ENCODE results near the gene RPS19.

RPS19 gene

DNA sequence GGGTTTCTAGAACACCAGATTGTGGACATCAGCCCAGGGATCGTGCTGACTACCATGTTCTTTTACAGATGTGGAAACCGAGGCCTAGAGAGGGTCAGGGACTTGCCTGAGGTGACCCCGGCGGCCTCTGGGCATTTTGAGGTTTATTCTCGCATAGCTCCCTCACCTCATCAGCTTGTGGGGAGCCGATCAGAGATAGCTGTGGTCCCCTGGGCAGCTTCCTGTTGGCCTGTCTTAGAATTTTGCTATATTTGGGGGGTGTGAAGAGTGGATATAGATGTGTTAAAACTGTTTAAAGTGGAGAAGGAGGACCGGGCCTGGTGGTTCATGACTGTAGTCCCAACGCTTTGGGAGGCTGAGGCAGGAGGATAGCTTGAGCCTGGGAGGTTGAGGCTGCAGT is 29.8 kb downstream of the RPS19 start:
- Histone ChIP-seq H3K9me3 (ENCODE audit: low read length) (no peaks in the 10 kb centered on the region), H3K36me3 (ENCODE audit: insufficient read depth, low read length) (peaks cover 44% of the 10 kb centered on the region), H4K20me1 (ENCODE audit: insufficient read depth, low read length) (no peaks in the 10 kb centered on the region), H3K4me3 (ENCODE audit: low read depth, low read length, poor library complexity, severe bottlenecking) (no peak overlapping the region), H3K79me2 (ENCODE audit: insufficient read depth, low read length) (peaks cover 4% of the 10 kb centered on the region), H3K4me1 (ENCODE audit: insufficient read depth, low read length, severe bottlenecking) (peaks cover 34% of the 10 kb centered on the region), H3K9ac (ENCODE audit: low read length) (no peak overlapping the region), H3F3A (ENCODE audit: insufficient read depth, low read length) (no peaks in the 10 kb centered on the region), H3K27ac (ENCODE audit: low read depth, low read length, poor library complexity, severe bottlenecking) (no peak overlapping the region), H3K27me3 (ENCODE audit: insufficient read depth, low read length) (no peaks in the 10 kb centered on the region), H2AFZ (ENCODE audit: low read length) (no peak overlapping the region), H3K4me2 (ENCODE audit: low read length) (no peak overlapping the region), H3K9me2 (ENCODE audit: low read depth, low read length) (no peaks in the 10 kb centered on the region)
- TF ChIP-seq, protein P1, sequence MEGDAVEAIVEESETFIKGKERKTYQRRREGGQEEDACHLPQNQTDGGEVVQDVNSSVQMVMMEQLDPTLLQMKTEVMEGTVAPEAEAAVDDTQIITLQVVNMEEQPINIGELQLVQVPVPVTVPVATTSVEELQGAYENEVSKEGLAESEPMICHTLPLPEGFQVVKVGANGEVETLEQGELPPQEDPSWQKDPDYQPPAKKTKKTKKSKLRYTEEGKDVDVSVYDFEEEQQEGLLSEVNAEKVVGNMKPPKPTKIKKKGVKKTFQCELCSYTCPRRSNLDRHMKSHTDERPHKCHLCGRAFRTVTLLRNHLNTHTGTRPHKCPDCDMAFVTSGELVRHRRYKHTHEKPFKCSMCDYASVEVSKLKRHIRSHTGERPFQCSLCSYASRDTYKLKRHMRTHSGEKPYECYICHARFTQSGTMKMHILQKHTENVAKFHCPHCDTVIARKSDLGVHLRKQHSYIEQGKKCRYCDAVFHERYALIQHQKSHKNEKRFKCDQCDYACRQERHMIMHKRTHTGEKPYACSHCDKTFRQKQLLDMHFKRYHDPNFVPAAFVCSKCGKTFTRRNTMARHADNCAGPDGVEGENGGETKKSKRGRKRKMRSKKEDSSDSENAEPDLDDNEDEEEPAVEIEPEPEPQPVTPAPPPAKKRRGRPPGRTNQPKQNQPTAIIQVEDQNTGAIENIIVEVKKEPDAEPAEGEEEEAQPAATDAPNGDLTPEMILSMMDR (IDR thresholded peaks at IDR 0.05; ENCODE audit: low read length), result no peak
- TF ChIP-seq EZH2 (IDR thresholded peaks at IDR 0.05; ENCODE audit: borderline replicate concordance, low read length), result no peak

DNA sequence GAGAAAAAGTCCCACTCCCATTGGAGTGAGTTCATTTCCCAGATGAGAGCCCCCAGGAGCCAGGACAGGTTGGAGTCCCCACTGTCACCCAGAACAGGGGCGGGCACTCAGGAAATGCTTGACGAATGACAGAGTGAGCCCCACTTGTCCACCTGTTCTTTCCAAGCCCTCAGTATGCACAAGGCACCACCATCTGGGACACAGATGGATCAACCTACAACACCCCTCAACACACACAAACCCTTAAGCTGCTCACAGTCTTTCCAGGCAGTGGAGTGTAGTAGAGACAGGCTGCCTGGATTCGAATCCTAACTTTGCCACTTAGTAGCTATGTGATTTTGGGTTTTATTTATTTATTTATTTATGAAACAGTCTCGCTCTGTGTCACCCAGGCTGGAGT is 30.9 kb downstream of the RPS19 start:
- Histone ChIP-seq H3K79me2 (ENCODE audit: insufficient read depth, low read length) (no peaks in the 10 kb centered on the region), H3K27me3 (ENCODE audit: insufficient read depth, low read length) (no peaks in the 10 kb centered on the region), H3K4me2 (ENCODE audit: low read length) (no peak overlapping the region), H3K36me3 (ENCODE audit: insufficient read depth, low read length) (peaks cover 54% of the 10 kb centered on the region), H4K20me1 (ENCODE audit: insufficient read depth, low read length) (no peaks in the 10 kb centered on the region), H2AFZ (ENCODE audit: low read length) (no peak overlapping the region), H3K9me3 (ENCODE audit: low read length) (no peaks in the 10 kb centered on the region), H3F3A (ENCODE audit: insufficient read depth, low read length) (no peaks in the 10 kb centered on the region), H3K27ac (ENCODE audit: low read depth, low read length, poor library complexity, severe bottlenecking) (no peak overlapping the region), H3K9me2 (ENCODE audit: low read depth, low read length) (no peaks in the 10 kb centered on the region), H3K4me3 (ENCODE audit: low read depth, low read length, poor library complexity, severe bottlenecking) (no peak overlapping the region), H3K9ac (ENCODE audit: low read length) (no peak overlapping the region), H3K4me1 (ENCODE audit: insufficient read depth, low read length, severe bottlenecking) (peaks cover 23% of the 10 kb centered on the region)
- TF ChIP-seq, protein P1 (IDR thresholded peaks at IDR 0.05; ENCODE audit: low read length), result no peak
- no peak for TF ChIP-seq EZH2 (IDR thresholded peaks at IDR 0.05; ENCODE audit: borderline replicate concordance, low read length)

DNA sequence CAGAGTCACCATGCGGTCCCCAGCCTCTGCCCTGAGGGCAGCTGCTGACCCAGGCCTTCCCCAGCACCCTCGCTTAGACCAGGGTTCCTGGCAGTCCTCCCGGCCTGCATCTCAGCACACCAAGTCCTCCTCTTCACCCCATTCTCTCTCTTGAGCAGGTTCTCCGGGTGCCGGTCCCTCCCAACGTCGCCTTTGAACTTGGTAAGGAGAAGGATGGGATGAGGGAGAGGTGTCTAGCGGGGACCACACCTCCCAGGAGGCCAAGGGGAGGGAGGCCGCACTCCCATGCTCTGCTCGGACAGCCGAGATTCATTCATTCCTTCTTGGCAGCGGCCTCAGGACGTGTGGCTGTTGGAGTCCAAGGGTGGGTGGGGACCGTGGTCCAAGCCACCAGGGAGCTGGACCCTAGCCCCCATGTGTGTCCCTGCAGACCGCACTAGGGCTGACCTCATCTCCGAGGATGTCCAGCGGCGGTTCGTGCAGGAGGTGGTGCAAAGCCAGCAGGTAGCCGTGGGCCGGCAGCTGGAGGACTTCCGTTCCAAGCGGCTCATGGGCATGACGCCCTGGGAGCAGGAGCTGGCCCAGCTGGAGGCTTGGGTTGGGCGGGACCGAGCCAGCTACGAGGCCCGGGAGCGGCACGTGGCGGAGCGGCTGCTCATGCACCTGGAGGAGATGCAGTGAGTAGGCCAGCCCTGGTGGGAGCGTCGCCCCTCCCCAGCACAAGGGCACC is 32.3 kb downstream of the RPS19 start:
- no peak overlapping the region for H3K4me2 ChIP-seq (ENCODE audit: low read length)
- H4K20me1 ChIP-seq (ENCODE audit: insufficient read depth, low read length), result no peaks in the 10 kb centered on the region
- H3K4me3 ChIP-seq (ENCODE audit: low read depth, low read length, poor library complexity, severe bottlenecking), result no peak overlapping the region
- H3K27ac ChIP-seq (ENCODE audit: low read depth, low read length, poor library complexity, severe bottlenecking), result no peak overlapping the region
- no peaks in the 10 kb centered on the region for H3K9me2 ChIP-seq (ENCODE audit: low read depth, low read length)
- H3K27me3 ChIP-seq (ENCODE audit: insufficient read depth, low read length), result no peaks in the 10 kb centered on the region
- H3K79me2 ChIP-seq (ENCODE audit: insufficient read depth, low read length), result no peaks in the 10 kb centered on the region
- peaks cover 9% of the 10 kb centered on the region for H3K4me1 ChIP-seq (ENCODE audit: insufficient read depth, low read length, severe bottlenecking)
- H3K9ac ChIP-seq (ENCODE audit: low read length), result no peak overlapping the region
- TF ChIP-seq, protein P1 (IDR thresholded peaks at IDR 0.05; ENCODE audit: low read length), result no peak
- no peak for TF ChIP-seq EZH2 (IDR thresholded peaks at IDR 0.05; ENCODE audit: borderline replicate concordance, low read length)
- no peaks in the 10 kb centered on the region for H3F3A ChIP-seq (ENCODE audit: insufficient read depth, low read length)
- peaks cover 64% of the 10 kb centered on the region for H3K36me3 ChIP-seq (ENCODE audit: insufficient read depth, low read length)
- no peaks in the 10 kb centered on the region for H3K9me3 ChIP-seq (ENCODE audit: low read length)
- H2AFZ ChIP-seq (ENCODE audit: low read length), result no peak overlapping the region
